Keratinocyte (primary cell): Measurements from ENCODE around the gene NR2E3. TPM values are rescaled to one million over a fixed set of nuclear protein-coding genes. Genes with fewer than 3 reads are reported as not detected.

Experiments
- DNase-seq: peaks from one replicate; pipeline ENCODE4 v3.0.0-alpha.2; 2011; ENCODE audit warnings: low read depth, missing footprints, low spot score
- FAIRE-seq: peaks from 2 replicates; lab custom pipeline; 2011; peaks lifted over from hg19 to GRCh38; lab: Jason Lieb, UNC
- H2AFZ ChIP-seq: 2 replicates; pipeline ENCODE4 v1.6.0; 2012; ENCODE audit warnings: low read length, control low read depth, inconsistent platforms; ENCODE audit not compliant: control insufficient read depth
- H3K27ac ChIP-seq: 2 replicates; pipeline ENCODE4 v1.5.1; 2011; ENCODE audit warnings: low read length; ENCODE audit not compliant: control insufficient read depth, insufficient read depth
- H3K27me3 ChIP-seq: 3 replicates; pipeline ENCODE4 v1.6.0; 2011; ENCODE audit warnings: low read length; ENCODE audit not compliant: control insufficient read depth, insufficient read depth; ENCODE audit errors: extremely low read depth
- H3K36me3 ChIP-seq, 2 experiments: 2 replicates in 1 of 2; 3 replicates in 1 of 2; pipeline ENCODE4 v1.5.1; 2011; ENCODE audit warnings: low read length in 2 of 2, mild to moderate bottlenecking in 1 of 2; ENCODE audit not compliant: control insufficient read depth in 2 of 2, insufficient read depth in 2 of 2; ENCODE audit errors: extremely low read depth in 1 of 2
- H3K4me1 ChIP-seq: 3 replicates; pipeline ENCODE4 v1.5.1; 2011; ENCODE audit warnings: low read length; ENCODE audit not compliant: control insufficient read depth, insufficient read depth; ENCODE audit errors: extremely low read depth
- H3K4me2 ChIP-seq: 3 replicates; pipeline ENCODE4 v1.6.0; 2011; ENCODE audit warnings: low read depth, low read length; ENCODE audit not compliant: control insufficient read depth, insufficient read depth; ENCODE audit errors: extremely low read depth
- H3K4me3 ChIP-seq, 3 experiments: fragments of 200-600 bp in 1 of 3; sonication (generic) in 1 of 3; 2 replicates in 2 of 3; 3 replicates in 1 of 3; pipeline ENCODE4 v1.5.1; 2011 to 2016; ENCODE audit warnings: low read length in 3 of 3, mild to moderate bottlenecking in 3 of 3, control low read depth in 2 of 3, inconsistent platforms in 1 of 3, low read depth in 1 of 3, mixed read lengths in 1 of 3, mixed run types in 1 of 3, moderate library complexity in 1 of 3; ENCODE audit not compliant: control insufficient read depth in 2 of 3, insufficient read depth in 2 of 3; ENCODE audit errors: extremely low read depth in 1 of 3
- H3K79me2 ChIP-seq: 2 replicates; pipeline ENCODE4 v1.6.0; 2012; ENCODE audit warnings: low read length; ENCODE audit not compliant: control insufficient read depth, insufficient read depth
- H3K9ac ChIP-seq: 3 replicates; pipeline ENCODE4 v1.6.0; 2011; ENCODE audit warnings: low read length; ENCODE audit not compliant: control insufficient read depth, insufficient read depth; ENCODE audit errors: extremely low read depth
- H3K9me1 ChIP-seq: 3 replicates; pipeline ENCODE4 v1.6.0; 2011; ENCODE audit warnings: low read length; ENCODE audit not compliant: control insufficient read depth, insufficient read depth; ENCODE audit errors: extremely low read depth
- H3K9me3 ChIP-seq: 2 replicates; pipeline ENCODE4 v1.5.1; 2012; ENCODE audit warnings: low read depth, low read length; ENCODE audit not compliant: control insufficient read depth
- H4K20me1 ChIP-seq: 3 replicates; pipeline ENCODE4 v1.6.0; 2011; ENCODE audit warnings: low read length; ENCODE audit not compliant: control insufficient read depth, insufficient read depth; ENCODE audit errors: extremely low read depth
- CTCF ChIP-seq, 3 experiments: IDR thresholded peaks in 1 of 3; conservative IDR thresholded peaks in 1 of 3; optimal IDR thresholded peaks in 1 of 3; 2 replicates in 2 of 3; 3 replicates in 1 of 3; pipeline versions ENCODE3 to v1.5.1; 2011; ENCODE audit warnings: low read length in 3 of 3, mild to moderate bottlenecking in 3 of 3, moderate library complexity in 2 of 3, control low read depth in 1 of 3, inconsistent platforms in 1 of 3; ENCODE audit not compliant: insufficient read depth in 2 of 3; ENCODE audit errors: extremely low read depth in 1 of 3
- EZH2 ChIP-seq: IDR thresholded peaks from one replicate; pipeline ENCODE4 v1.6.1; 2012; ENCODE audit warnings: inconsistent platforms, mild to moderate bottlenecking, low read length, moderate library complexity
- dilution Hi-C: fragments of 300-500 bp; cut with MboI; formaldehyde crosslinking; loops from one replicate; pipeline ENCODE4 v1.7.0; 2020; ENCODE audit warnings: low sequenced_read_pairs; ENCODE audit not compliant: extremely low pct_ligation_motif_present
- polyA plus RNA-seq, 5 experiments: library from polyadenylated mRNA; depleted of rRNA in 3 of 5; stranded (reverse) in 3 of 5; stranded (forward) in 1 of 5; unstranded in 1 of 5; fragments of >200 nt; gene quantifications; 1 replicate in 1 of 5; 2 replicates in 3 of 5; 3 replicates in 1 of 5; pipeline versions ENCODE4 v1.2.1 to v1.2.3, GENCODE V29; 2011 to 2012; ENCODE audit warnings: missing spikeins in 2 of 5, low read depth in 1 of 5, low replicate concordance in 1 of 5

The NR2E3 gene
- polyA plus RNA-seq, 1 donor (not counting 4 experiments of a cell fraction or from before 2014, with no cell fraction given), result 0.46 TPM

DNA sequence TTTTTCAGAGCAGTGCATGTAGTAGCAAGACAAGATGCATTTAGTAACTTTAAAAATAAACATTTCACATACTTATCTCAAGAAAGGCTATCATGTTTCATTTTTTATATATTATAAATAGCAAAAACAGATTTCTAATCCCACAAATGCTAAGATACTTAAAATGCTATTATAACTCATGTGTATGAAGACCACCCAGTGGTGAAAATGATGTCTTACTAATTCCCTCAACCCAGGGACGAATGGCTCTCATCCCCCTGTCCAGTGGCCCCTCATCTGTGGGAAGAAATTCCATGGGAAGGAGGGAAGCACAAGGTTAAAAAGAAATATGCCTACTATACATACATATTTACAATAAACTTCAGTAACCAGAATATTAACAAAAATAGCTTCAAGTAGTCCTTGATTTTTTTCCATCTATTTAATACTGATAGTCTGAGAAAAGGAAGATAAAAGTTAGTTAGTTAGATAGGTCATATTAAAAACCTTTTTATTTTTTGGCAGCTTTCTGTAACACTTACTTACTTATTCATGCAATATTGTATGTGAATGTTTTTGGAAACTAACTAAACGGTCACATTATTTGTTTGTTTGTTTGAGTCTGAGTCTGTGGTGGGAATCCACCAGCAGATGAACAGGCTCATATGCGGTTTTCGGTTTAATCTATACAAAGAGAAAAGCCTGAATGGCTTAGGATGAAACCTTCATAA lies 14.8 kb downstream of the NR2E3 start:
- no peak overlapping the region for H3K4me3 ChIP-seq
- FAIRE-seq (no peak), DNase-seq (no peak)
- peaks cover 5 to 29% of the 10 kb centered on the region in 2 experiments for H3K36me3 ChIP-seq
- no peak for TF ChIP-seq EZH2
- TF ChIP-seq CTCF (optimal IDR thresholded peaks at IDR 0.05 in 1 of 3, IDR thresholded peaks at IDR 0.05 in 1 of 3, conservative IDR thresholded peaks at IDR 0.05 in 1 of 3; ENCODE audit: extremely low read depth in 1 of 3, insufficient read depth in 2 of 3, low read length in 3 of 3), result no peak
- peaks cover 7% of the 10 kb centered on the region for H3K9me3 ChIP-seq
- H4K20me1 ChIP-seq, result no peaks in the 10 kb centered on the region
- no peak overlapping the region for H2AFZ ChIP-seq
- no peaks in the 10 kb centered on the region for H3K79me2 ChIP-seq
- no peaks in the 10 kb centered on the region for H3K27me3 ChIP-seq
- no peak overlapping the region for H3K27ac ChIP-seq
- H3K4me1 ChIP-seq, result no peaks in the 10 kb centered on the region
- H3K4me2 ChIP-seq, result no peak overlapping the region
- no peaks in the 10 kb centered on the region for H3K9me1 ChIP-seq
- dilution Hi-C loops, result no loop called here
- H3K9ac ChIP-seq, result no peak overlapping the region

DNA sequence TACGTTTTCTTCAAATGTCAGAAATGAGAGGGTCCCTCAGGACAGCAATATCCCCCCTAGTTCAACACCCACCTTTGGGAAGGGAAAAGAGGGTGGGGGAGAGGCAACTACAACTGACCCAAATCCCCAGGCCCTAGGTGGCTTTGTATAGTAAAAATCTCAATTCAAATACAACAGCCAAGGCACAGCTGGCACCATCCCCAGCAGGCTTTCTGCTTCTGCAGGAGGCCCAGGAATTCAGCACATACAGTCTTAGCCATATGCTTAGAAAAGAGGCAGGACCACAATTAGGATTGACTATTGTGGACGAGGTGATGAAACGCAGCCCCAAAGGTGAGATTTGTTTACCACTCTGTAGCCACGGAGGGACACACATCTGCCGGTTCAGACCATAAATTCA lies 15.8 kb downstream of the NR2E3 start:
- H3K4me1 ChIP-seq, result no peaks in the 10 kb centered on the region
- H3K36me3 ChIP-seq, result peaks cover 5 to 27% of the 10 kb centered on the region in 2 experiments
- dilution Hi-C loops, result no loop called here

More for the DNA sequence above, 15.8 kb downstream of the NR2E3 start:
- peaks cover 6% of the 10 kb centered on the region for H3K9me3 ChIP-seq
- no peak overlapping the region for H3K4me2 ChIP-seq
- H3K9ac ChIP-seq, result no peak overlapping the region
- TF ChIP-seq EZH2 (no peak), CTCF (optimal IDR thresholded peaks at IDR 0.05 in 1 of 3, IDR thresholded peaks at IDR 0.05 in 1 of 3, conservative IDR thresholded peaks at IDR 0.05 in 1 of 3; ENCODE audit: extremely low read depth in 1 of 3, insufficient read depth in 2 of 3, low read length in 3 of 3) (no peak)
- FAIRE-seq, result no peak
- no peaks in the 10 kb centered on the region for H3K79me2 ChIP-seq
- H2AFZ ChIP-seq, result no peak overlapping the region
- no peak for DNase-seq
- H3K27ac ChIP-seq, result no peak overlapping the region
- no peak overlapping the region for H3K4me3 ChIP-seq
- H3K9me1 ChIP-seq, result no peaks in the 10 kb centered on the region
- H3K27me3 ChIP-seq, result no peaks in the 10 kb centered on the region
- H4K20me1 ChIP-seq, result no peaks in the 10 kb centered on the region
